A549 (cell line): Measurements from ENCODE around the gene ZNF865. TPM values are rescaled to one million over a fixed set of nuclear protein-coding genes. Genes with fewer than 3 reads are reported as not detected.
A peak's percentile ranks its signal among the peaks of the same experiment; 100 is the strongest.

Source experiments
- ATAC-seq, 2 experiments: fragments of 200-7000 bp in 1 of 2; fragments of >200 bp in 1 of 2; cut with Nextera tagmentation in 1 of 2; cut with Tn5 transposase in 1 of 2; 3 replicates each; pipeline versions ENCODE4 v1.8.0 to v1.9.1; 2018 to 2020; ENCODE audit warnings: mild to moderate bottlenecking in 1 of 2, moderate library complexity in 1 of 2
- CTCF ChIA-PET: fragments of 300-600 bp; sonication (Branson Sonifier 250); formaldehyde crosslinking; extraction: SDS; loops from one replicate; lab custom pipeline; 2021; ENCODE audit warnings: antibody characterized with exemption, inconsistent platforms; lab: Yijun Ruan, JAX
- POLR2A ChIA-PET: fragments of 350-600 bp; formaldehyde crosslinking; extraction: SDS; loops from one replicate; lab custom pipeline; 2021; ENCODE audit warnings: antibody characterized with exemption, inconsistent platforms; lab: Yijun Ruan, JAX
- DNase-seq, 2 experiments: peaks; one replicate each; pipeline versions ENCODE4 v3.0.0 to v3.0.0-alpha.2; 2011 to 2016; ENCODE audit warnings: low read depth in 1 of 2, low spot score in 1 of 2
- FAIRE-seq: peaks from 2 replicates; lab custom pipeline; 2011; peaks lifted over from hg19 to GRCh38; lab: Jason Lieb, UNC
- H3K27ac ChIP-seq, 2 experiments: fragments of >200 bp; sonication (Bioruptor Twin); formaldehyde crosslinking; 3 replicates each; pipeline ENCODE4 v1.5.1; 2016 to 2017
- H3K4me1 ChIP-seq: fragments of >200 bp; sonication (Bioruptor Twin); formaldehyde crosslinking; 3 replicates; pipeline ENCODE4 v1.6.1; 2016
- H3K4me2 ChIP-seq: fragments of >200 bp; sonication (Bioruptor Twin); formaldehyde crosslinking; 3 replicates; pipeline ENCODE4 v1.6.1; 2016
- H3K4me3 ChIP-seq: fragments of >200 bp; sonication (Bioruptor Twin); formaldehyde crosslinking; 3 replicates; pipeline ENCODE4 v1.5.1; 2016
- H3K9me3 ChIP-seq: fragments of >200 bp; sonication (Bioruptor Twin); formaldehyde crosslinking; 3 replicates; pipeline ENCODE4 v1.6.1; 2016
- CBX2 ChIP-seq: fragments of 200-600 bp; sonication (generic); IDR thresholded peaks from 2 replicates; pipeline ENCODE4 v1.6.1; 2016; ENCODE audit warnings: low read depth, mild to moderate bottlenecking, borderline replicate concordance
- CBX8 ChIP-seq: fragments of 200-600 bp; sonication (generic); IDR thresholded peaks from 2 replicates; pipeline ENCODE4 v1.6.1; 2016
- CHD4 ChIP-seq: fragments of 200-600 bp; sonication (generic); IDR thresholded peaks from 2 replicates; pipeline ENCODE4 v1.6.1; 2016; ENCODE audit warnings: antibody characterized with exemption, mild to moderate bottlenecking, borderline replicate concordance
- E2F6 ChIP-seq: IDR thresholded peaks from 2 replicates; pipeline ENCODE4 v1.6.1; 2012; ENCODE audit warnings: low read depth, borderline replicate concordance
- EHF ChIP-seq: fragments of 250-450 bp; sonication (Bioruptor Pico); IDR thresholded peaks from 2 replicates; pipeline ENCODE4 v1.5.0; 2020; ENCODE audit warnings: mild to moderate bottlenecking
- EP300 ChIP-seq, 2 experiments: fragments of >200 bp; sonication (Bioruptor Twin); formaldehyde crosslinking; IDR thresholded peaks; 2 replicates in 1 of 2; 3 replicates in 1 of 2; pipeline ENCODE4 v1.6.1; 2016 to 2017
- ESRRA ChIP-seq: fragments of 150-350 bp; IDR thresholded peaks from 2 replicates; pipeline ENCODE4 v1.6.1; 2014; ENCODE audit warnings: mild to moderate bottlenecking, low read length, borderline replicate concordance
- GATA3 ChIP-seq: IDR thresholded peaks from 2 replicates; pipeline ENCODE4 v1.6.1; 2012; ENCODE audit warnings: borderline replicate concordance
- HMGXB4 ChIP-seq: fragments of 250-450 bp; sonication (Bioruptor Pico); IDR thresholded peaks from 2 replicates; pipeline ENCODE4 v1.5.0; 2021; ENCODE audit warnings: mild to moderate bottlenecking, moderate library complexity, borderline replicate concordance
- HOXB13 ChIP-seq: fragments of 250-450 bp; sonication (Bioruptor Pico); IDR thresholded peaks from 2 replicates; pipeline ENCODE4 v1.5.0; 2020; ENCODE audit warnings: low read depth, mild to moderate bottlenecking, moderate library complexity
- HOXB5 ChIP-seq: fragments of 250-450 bp; sonication (Bioruptor Pico); IDR thresholded peaks from 2 replicates; pipeline ENCODE4 v1.5.0; 2020; ENCODE audit warnings: mild to moderate bottlenecking, moderate library complexity
- JUNB ChIP-seq: fragments of >200 bp; sonication (Bioruptor Twin); formaldehyde crosslinking; IDR thresholded peaks from 2 replicates; pipeline ENCODE4 v1.6.1; 2016
- KDM5A ChIP-seq: fragments of 200-600 bp; sonication (generic); IDR thresholded peaks from 2 replicates; pipeline ENCODE4 v1.6.1; 2016; ENCODE audit warnings: antibody characterized with exemption, mild to moderate bottlenecking
- MAZ ChIP-seq: fragments of 150-350 bp; IDR thresholded peaks from 2 replicates; pipeline ENCODE4 v1.6.1; 2014; ENCODE audit warnings: antibody characterized with exemption, low read depth, low read length, borderline replicate concordance
- NPAS2 ChIP-seq: fragments of 250-450 bp; sonication (Bioruptor Pico); IDR thresholded peaks from 2 replicates; pipeline ENCODE4 v1.8.0; 2022; ENCODE audit warnings: mild to moderate bottlenecking, moderate library complexity, borderline replicate concordance
- NR3C1 ChIP-seq: fragments of >200 bp; sonication (Bioruptor Twin); formaldehyde crosslinking; IDR thresholded peaks from 3 replicates; pipeline ENCODE4 v1.6.1; 2017
- POLR2AphosphoS2 ChIP-seq: conservative IDR thresholded peaks from 2 replicates; pipeline ENCODE4 v1.6.1; 2012; ENCODE audit warnings: low read length, improper control_type of control experiment, inconsistent platforms
- USF2 ChIP-seq: fragments of 450-650 bp; IDR thresholded peaks from 2 replicates; pipeline ENCODE4 v1.6.1; 2014; ENCODE audit warnings: antibody characterized with exemption
- ZC3H11A ChIP-seq: fragments of 450-650 bp; IDR thresholded peaks from 2 replicates; pipeline ENCODE4 v1.6.1; 2014; ENCODE audit warnings: antibody characterized with exemption, mild to moderate bottlenecking
- ZNF302 ChIP-seq: fragments of 250-450 bp; sonication (Bioruptor Pico); IDR thresholded peaks from 2 replicates; pipeline ENCODE4 v1.9.0; 2021; ENCODE audit warnings: inconsistent platforms, mild to moderate bottlenecking, moderate library complexity
- ZSCAN20 ChIP-seq: fragments of 250-450 bp; sonication (Bioruptor Pico); IDR thresholded peaks from 2 replicates; pipeline ENCODE4 v1.8.0; 2022; ENCODE audit warnings: mild to moderate bottlenecking, moderate library complexity
- WGBS: methylation state at CpG from one replicate; pipeline ENCODE4 v1.1.6; 2017; ENCODE audit errors: missing lambda C conversion rate; 5-methylcytosine and 5-hydroxymethylcytosine counted together
- polyA plus RNA-seq, 4 experiments: library from polyadenylated mRNA; depleted of rRNA in 3 of 4; stranded (reverse); fragments of >200 nt; fragmentation: RNase III in 1 of 4; extraction: RNeasy Plus Mini Kit Qiagen cat#74134 plus additional on column Dnase treatment in 1 of 4; gene quantifications; 2 replicates in 3 of 4; 3 replicates in 1 of 4; pipeline ENCODE4 v1.2.3, GENCODE V29; 2011 to 2017
- TF ChIP-seq, protein P1 (sequence below): IDR thresholded peaks from 2 replicates; pipeline ENCODE4 v1.6.1; 2012

ZNF865 gene
- polyA plus RNA-seq, 2 of the 4 experiments (the other 2 are of a cell fraction): 2.1 to 7.9 TPM

DNA sequence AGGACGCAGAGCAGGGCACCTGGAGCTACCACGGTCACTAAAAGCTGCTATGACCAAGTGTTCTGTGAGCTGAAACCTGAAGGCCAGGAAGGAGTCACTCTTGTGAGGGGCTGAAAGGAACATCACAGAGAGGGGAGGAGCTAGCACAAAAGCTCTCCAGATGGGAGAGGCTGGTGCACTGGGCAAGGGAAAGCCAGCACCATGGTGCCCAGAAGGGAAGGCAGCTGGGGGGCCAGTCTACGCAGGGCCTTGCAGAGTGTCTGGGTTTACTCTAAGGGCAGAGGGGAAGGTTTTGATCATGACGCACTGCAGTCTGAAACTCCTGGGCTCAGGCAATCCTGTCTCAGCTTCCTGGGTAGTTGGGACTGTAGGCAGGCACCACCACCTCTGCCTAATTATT, 31.3 kb downstream of the ZNF865 start:
- CTCF ChIA-PET: interaction anchor here (1.1 to 24.9 kb wide), 10 partner anchors 9 to 697 kb away, joined by 3 to 363 read pairs (median 10); partner anchors contain the start of genes CCDC106 and ZNF865
- no peak for FAIRE-seq
- TF ChIP-seq EHF (CRISPR knock-in tag): no peak
- no peak for TF ChIP-seq ESRRA
- no peak for TF ChIP-seq USF2
- no peak for TF ChIP-seq POLR2AphosphoS2
- TF ChIP-seq EP300 (IDR thresholded peaks at IDR 0.05): no peak
- TF ChIP-seq, protein P1, sequence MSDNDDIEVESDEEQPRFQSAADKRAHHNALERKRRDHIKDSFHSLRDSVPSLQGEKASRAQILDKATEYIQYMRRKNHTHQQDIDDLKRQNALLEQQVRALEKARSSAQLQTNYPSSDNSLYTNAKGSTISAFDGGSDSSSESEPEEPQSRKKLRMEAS: no peak
- TF ChIP-seq CBX2: no peak
- TF ChIP-seq CHD4: no peak
- TF ChIP-seq HOXB5 (CRISPR knock-in tag): no peak
- no peak for TF ChIP-seq HOXB13 (CRISPR knock-in tag)
- TF ChIP-seq GATA3: no peak
- TF ChIP-seq, all 56 proteins: peak for 0
- H3K27ac ChIP-seq: no peak overlapping the region
- no peaks in the 10 kb centered on the region for H3K9me3 ChIP-seq
- ATAC-seq (no peak), DNase-seq (no peak)
- H3K4me2 ChIP-seq: peak overlapping the region; percentile 99
- WGBS: 87% methylated on average over 4 of the region's 4 CpGs
- H3K4me3 ChIP-seq: no peak overlapping the region
- POLR2A ChIA-PET: interaction anchor here (1.2 to 3.4 kb wide), 4 partner anchors 11 to 38 kb away, joined by 5 to 20 read pairs (median 7); partner anchors contain the start of genes CCDC106, FIZ1, U2AF2 and ZNF784
- H3K4me1 ChIP-seq: peaks cover 22% of the 10 kb centered on the region

DNA sequence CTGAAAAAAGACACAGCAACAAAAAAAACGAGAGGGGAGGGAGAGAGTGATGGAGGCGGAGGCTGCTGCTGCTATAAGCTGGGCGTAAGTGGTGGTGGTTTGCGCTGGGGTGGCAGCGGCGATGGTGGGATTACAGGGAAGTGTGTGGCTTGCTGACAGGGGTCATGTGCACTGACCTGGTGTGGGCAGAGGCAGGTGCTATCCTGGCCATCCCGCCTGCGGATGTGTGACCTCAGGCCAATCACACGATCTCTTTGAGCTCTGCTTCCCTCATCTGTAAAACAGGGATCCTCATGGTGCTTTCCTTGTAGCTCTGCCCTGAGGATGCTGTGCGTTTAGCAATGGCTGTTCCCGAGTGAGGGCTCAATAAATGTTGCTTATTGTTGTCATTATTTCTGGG, 32.1 kb downstream of the ZNF865 start:
- ATAC-seq (no peak), FAIRE-seq (no peak), DNase-seq (no peak)
- ChIA-PET POLR2A (interaction anchor here (0.6 to 3.4 kb wide), 4 partner anchors 13 to 230 kb away, joined by 3 to 20 read pairs (median 7); partner anchors contain the start of genes FIZ1, U2AF2, UBE2S and ZNF784), CTCF (interaction anchor here (0.8 to 24.9 kb wide), 12 partner anchors 9 to 696 kb away, joined by 3 to 363 read pairs (median 3); partner anchors contain the start of genes CCDC106 and ZNF865)
- Histone ChIP-seq H3K4me1 (peaks cover 21% of the 10 kb centered on the region), H3K4me3 (no peak overlapping the region)
- TF ChIP-seq ZNF302 (CRISPR knock-in tag) (no peak), CHD4 (no peak), NPAS2 (CRISPR knock-in tag) (no peak), ZSCAN20 (no peak), KDM5A (no peak), HOXB13 (CRISPR knock-in tag) (no peak), MAZ (no peak), E2F6 (no peak), HMGXB4 (CRISPR knock-in tag) (no peak), JUNB (no peak), ZC3H11A (no peak), CBX8 (no peak), NR3C1 (no peak)
- TF ChIP-seq, all 56 proteins: peak for 0
- WGBS: 68% methylated on average over 11 of the region's 11 CpGs
- no peak overlapping the region for H3K27ac ChIP-seq
- no peaks in the 10 kb centered on the region for H3K9me3 ChIP-seq
- no peak overlapping the region for H3K4me2 ChIP-seq
